ENCODE results near the gene DAAM2. TPM values are rescaled to one million over a fixed set of nuclear protein-coding genes. Genes with fewer than 3 reads are reported as not detected.

The DAAM2 gene
- total and polyA plus RNA-seq, 2 of the 8 experiments (the other 6 are each of a cell fraction or from before 2014, with no cell fraction given) = 1.5 to 2.9 TPM

DNA sequence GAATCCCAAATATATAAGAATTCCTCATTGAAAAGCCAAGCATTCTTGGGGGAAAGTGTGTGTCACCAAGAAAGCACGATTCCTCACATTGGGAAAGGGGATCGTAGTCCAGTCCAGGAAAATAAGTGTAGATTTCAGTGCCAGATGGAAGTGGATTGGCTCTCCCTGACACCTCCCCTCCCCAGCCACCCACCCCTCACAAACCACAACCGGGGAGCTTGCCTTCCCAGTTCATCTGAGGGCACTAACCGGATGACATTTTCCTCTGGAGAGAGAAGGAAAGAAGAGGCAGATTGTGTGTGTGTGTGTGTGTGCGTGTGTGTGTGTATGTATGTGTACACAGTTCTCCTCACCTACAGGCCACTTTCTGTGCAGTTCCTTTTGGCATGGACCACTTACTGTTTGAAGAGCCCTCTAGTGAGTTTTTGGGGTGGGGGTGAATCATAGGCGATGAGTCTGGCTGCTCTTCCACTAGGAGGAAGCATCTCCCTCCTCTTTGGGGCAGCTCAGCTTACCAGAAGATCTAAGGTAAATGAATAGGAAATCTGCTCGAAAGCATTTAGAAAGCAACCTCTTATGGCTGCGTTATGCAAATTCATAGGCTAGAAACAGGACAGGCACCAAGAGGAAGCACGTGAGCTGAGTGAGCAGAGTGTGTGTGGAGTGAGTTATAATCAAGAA, 20.8 kb downstream of the DAAM2 start:
- no peak overlapping the region for H3K4ac ChIP-seq (replicated peaks; ENCODE audit: insufficient read length, low read depth, low read length)
- H3K79me2 ChIP-seq (ENCODE audit: control insufficient read depth in 1 of 2, insufficient read depth in 2 of 2, low read length in 2 of 2) = no peaks in the 10 kb centered on the region
- no peak overlapping the region for H3K4me3 ChIP-seq (ENCODE audit: extremely low read depth in 1 of 4, insufficient read depth in 2 of 4, low read depth in 3 of 4, low read length in 4 of 4)
- no peak overlapping the region for H3K9ac ChIP-seq (replicated peaks in 1 of 4; ENCODE audit: extremely low read depth in 1 of 4, low read depth in 3 of 4, low read length in 3 of 4)
- H3K56ac ChIP-seq (replicated peaks; ENCODE audit: insufficient read length, low read depth, low read length) = no peak overlapping the region
- H3K18ac ChIP-seq (ENCODE audit: extremely low read depth, low read length) = no peak overlapping the region
- H2BK5ac ChIP-seq (ENCODE audit: low read depth, low read length) = no peak overlapping the region
- no peak overlapping the region for H4K5ac ChIP-seq (ENCODE audit: insufficient read length, low read depth, low read length)
- DNase-seq (ENCODE audit: low read depth in 1 of 2, low spot score in 2 of 2) (no peak), FAIRE-seq (no peak)
- H2BK15ac ChIP-seq (ENCODE audit: low read length) = no peak overlapping the region
- POLR2A ChIA-PET (ENCODE audit: partially characterized antibody) = interaction anchor here (0.6 kb wide), 1 partner anchor 65 kb away, joined by 3 read pairs; no protein-coding TSS in a partner anchor
- H3K9me3 ChIP-seq (ENCODE audit: insufficient read depth in 2 of 2, low read depth in 1 of 2, low read length in 1 of 2) = no peaks in the 10 kb centered on the region
- no peaks in the 10 kb centered on the region for H3K36me3 ChIP-seq (ENCODE audit: control insufficient read depth in 2 of 4, insufficient read depth in 4 of 4, low read length in 3 of 4)
- no peak overlapping the region for H2AK5ac ChIP-seq (ENCODE audit: low read depth, low read length)
- no peak overlapping the region for H4K91ac ChIP-seq (replicated peaks; ENCODE audit: insufficient read length, low read length)
- no peak overlapping the region for H2BK12ac ChIP-seq (ENCODE audit: low read depth, low read length)
- H2AFZ ChIP-seq (ENCODE audit: low read length) = no peak overlapping the region
- H3K27me3 ChIP-seq (replicated peaks in 1 of 4; ENCODE audit: control insufficient read depth in 3 of 4, extremely low read depth in 1 of 4, insufficient read depth in 3 of 4, low read length in 3 of 4) = no peaks in the 10 kb centered on the region
- no peak overlapping the region for H3K14ac ChIP-seq (ENCODE audit: insufficient read length)
- no peaks in the 10 kb centered on the region; the same call in 1 of the 2 replicates for H3K23me2 ChIP-seq (ENCODE audit: low read depth, low read length)
- H3K4me1 ChIP-seq (replicated peaks in 1 of 4; ENCODE audit: control insufficient read depth in 3 of 4, insufficient read depth in 4 of 4, low read length in 3 of 4) = peaks cover 0 to 12% (median 3%) of the 10 kb centered on the region in 4 experiments; a peak in 2 of 7 replicates
- no peak overlapping the region for H4K8ac ChIP-seq (ENCODE audit: extremely low read depth, insufficient read depth, low read length)
- 79% methylated on average over 8 of the region's 9 CpGs; no CpG with 5 or more reads in 1 of the 2 experiments for WGBS, 2 experiments (ENCODE audit: extremely low coverage in 1 of 2, insufficient coverage in 1 of 2, insufficient read length in 1 of 2, insufficient replicate concordance in 2 of 2, low coverage in 1 of 2, low lambda C conversion rate in 2 of 2, missing lambda C conversion rate in 1 of 2)
- no peak overlapping the region for H3K27ac ChIP-seq (ENCODE audit: low read depth, low read length)
- no peak overlapping the region for H2BK120ac ChIP-seq (replicated peaks; ENCODE audit: low read depth, low read length)
- CTCF ChIA-PET (ENCODE audit: partially characterized antibody) = interaction anchor here (0.8 to 3.4 kb wide), 6 partner anchors 12 to 451 kb away, joined by 3 to 16 read pairs (median 5); partner anchors contain the start of gene DAAM2
- no peaks in the 10 kb centered on the region for H4K20me1 ChIP-seq (replicated peaks in 1 of 2; ENCODE audit: control insufficient read depth in 1 of 2, insufficient read depth in 2 of 2, low read length in 2 of 2)
- H2BK20ac ChIP-seq (ENCODE audit: low read length) = peak overlapping the region; percentile 76; the same call in 1 of the 2 replicates
- H3K4me2 ChIP-seq (ENCODE audit: insufficient read depth in 1 of 2, low read depth in 2 of 2, low read length in 2 of 2) = no peak overlapping the region
- no peak overlapping the region for H3K23ac ChIP-seq (ENCODE audit: insufficient read length)
- H3K79me1 ChIP-seq (ENCODE audit: low read depth, low read length) = no peaks in the 10 kb centered on the region
- TF ChIP-seq RAD21 (IDR thresholded peaks at IDR 0.05 in 1 of 2, conservative IDR thresholded peaks at IDR 0.05 in 1 of 2; ENCODE audit: low read depth in 2 of 2, low read length in 2 of 2) (peak; percentile 37 to 44), TAF1 (IDR thresholded peaks at IDR 0.05; ENCODE audit: low read depth, low read length) (no peak), SUZ12 (IDR thresholded peaks at IDR 0.05; ENCODE audit: low read length) (no peak), POU5F1 (IDR thresholded peaks at IDR 0.05; ENCODE audit: low read depth, low read length) (no peak), CEBPB (IDR thresholded peaks at IDR 0.05; ENCODE audit: low read depth, low read length) (no peak), BCL11A (IDR thresholded peaks at IDR 0.05; ENCODE audit: low read depth in 2 of 2, low read length in 2 of 2) (no peak), NRF1 (IDR thresholded peaks at IDR 0.05; ENCODE audit: low read depth, low read length) (no peak)
- TF ChIP-seq, protein P1, sequence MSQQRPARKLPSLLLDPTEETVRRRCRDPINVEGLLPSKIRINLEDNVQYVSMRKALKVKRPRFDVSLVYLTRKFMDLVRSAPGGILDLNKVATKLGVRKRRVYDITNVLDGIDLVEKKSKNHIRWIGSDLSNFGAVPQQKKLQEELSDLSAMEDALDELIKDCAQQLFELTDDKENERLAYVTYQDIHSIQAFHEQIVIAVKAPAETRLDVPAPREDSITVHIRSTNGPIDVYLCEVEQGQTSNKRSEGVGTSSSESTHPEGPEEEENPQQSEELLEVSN (IDR thresholded peaks at IDR 0.05) = no peak
- TF ChIP-seq, protein P2, sequence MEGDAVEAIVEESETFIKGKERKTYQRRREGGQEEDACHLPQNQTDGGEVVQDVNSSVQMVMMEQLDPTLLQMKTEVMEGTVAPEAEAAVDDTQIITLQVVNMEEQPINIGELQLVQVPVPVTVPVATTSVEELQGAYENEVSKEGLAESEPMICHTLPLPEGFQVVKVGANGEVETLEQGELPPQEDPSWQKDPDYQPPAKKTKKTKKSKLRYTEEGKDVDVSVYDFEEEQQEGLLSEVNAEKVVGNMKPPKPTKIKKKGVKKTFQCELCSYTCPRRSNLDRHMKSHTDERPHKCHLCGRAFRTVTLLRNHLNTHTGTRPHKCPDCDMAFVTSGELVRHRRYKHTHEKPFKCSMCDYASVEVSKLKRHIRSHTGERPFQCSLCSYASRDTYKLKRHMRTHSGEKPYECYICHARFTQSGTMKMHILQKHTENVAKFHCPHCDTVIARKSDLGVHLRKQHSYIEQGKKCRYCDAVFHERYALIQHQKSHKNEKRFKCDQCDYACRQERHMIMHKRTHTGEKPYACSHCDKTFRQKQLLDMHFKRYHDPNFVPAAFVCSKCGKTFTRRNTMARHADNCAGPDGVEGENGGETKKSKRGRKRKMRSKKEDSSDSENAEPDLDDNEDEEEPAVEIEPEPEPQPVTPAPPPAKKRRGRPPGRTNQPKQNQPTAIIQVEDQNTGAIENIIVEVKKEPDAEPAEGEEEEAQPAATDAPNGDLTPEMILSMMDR (IDR thresholded peaks at IDR 0.05; ENCODE audit: control extremely low read depth in 1 of 3, insufficient read depth in 1 of 3, low read depth in 1 of 3, low read length in 3 of 3) = peak in 1 of 3 experiments; percentile 9; a peak in 1 of 4 replicates
